ENCODE results near the gene TP53I13.

The TP53I13 gene

DNA sequence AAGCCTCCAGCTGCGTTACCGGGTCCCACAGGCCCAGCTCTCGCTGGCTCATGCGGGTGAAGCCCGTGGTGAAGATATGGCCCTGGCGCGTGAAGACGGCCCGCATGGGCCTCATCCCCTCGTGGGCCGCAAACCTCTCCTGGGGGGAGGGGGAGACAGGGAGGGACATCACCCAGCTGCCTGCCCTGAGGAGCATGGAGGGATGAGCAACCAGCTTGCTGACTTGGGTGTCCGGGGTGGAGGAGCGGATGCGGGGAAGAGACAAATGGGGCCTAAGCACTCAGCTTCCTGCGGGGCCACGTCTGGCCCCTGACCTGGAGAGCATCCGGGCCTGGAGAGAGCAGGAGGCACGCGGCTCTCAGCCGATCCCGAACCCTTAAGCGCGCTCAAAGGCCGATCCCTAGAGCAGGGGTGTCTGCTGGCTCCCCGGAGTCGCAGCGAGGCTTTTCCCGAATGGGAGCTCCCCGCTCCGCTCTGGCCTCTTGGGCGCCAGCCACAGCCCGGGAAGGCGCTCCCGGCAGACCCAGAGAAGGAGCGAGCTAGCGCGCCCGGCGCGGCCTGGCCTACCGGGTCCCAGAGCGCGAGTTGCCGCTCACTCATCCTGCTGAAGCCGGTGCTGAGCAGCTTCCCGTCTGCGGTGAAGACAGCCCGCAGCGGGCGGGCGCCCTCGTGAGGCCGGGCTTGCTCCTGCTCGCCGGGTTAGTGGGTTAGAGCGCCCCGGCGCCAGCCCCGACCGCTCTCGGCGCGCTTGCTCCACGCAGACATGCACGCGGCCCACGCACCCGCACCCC lies 49.2 kb downstream of the TP53I13 start:
- DNase-seq, result peak; percentile 81

DNA sequence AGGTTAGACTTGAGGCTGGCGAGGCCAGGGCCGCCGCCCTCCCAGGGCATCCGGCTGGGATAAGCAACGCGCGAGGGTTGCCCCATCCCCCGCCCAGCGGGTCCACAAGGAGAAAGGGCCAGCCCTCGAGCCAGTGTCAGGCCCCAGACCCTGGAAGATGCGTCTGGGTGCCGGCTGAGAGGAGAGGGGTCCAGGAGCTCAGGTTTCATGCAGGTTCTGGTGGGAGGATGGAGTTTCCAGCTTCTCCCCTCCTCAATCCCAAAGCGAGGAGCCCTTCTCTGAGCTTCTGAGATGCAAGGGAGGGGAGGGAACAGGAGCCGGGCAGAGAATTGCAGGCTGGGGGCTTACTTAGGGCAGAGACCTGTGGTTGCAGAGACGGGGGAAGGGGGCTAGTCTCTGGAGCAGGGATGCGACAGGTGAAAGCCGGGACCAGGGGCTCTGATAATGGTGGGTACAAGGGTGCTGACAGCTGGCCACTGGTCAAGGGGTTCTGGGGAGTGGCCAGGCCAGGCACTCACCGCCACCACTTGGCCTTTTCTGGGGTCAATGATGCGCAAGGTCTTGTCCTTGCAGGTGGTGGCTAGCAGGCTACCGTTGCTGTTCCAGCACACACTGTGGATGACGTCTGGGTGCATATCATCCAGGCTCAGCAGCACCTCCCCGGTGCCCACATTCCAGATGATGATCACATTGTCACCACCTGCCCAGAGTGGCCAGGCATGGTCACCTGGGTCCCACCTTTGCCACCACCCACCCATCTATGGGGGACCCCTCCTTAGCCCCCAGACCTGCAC lies 50.0 kb downstream of the TP53I13 start:
- no peak for DNase-seq

DNA sequence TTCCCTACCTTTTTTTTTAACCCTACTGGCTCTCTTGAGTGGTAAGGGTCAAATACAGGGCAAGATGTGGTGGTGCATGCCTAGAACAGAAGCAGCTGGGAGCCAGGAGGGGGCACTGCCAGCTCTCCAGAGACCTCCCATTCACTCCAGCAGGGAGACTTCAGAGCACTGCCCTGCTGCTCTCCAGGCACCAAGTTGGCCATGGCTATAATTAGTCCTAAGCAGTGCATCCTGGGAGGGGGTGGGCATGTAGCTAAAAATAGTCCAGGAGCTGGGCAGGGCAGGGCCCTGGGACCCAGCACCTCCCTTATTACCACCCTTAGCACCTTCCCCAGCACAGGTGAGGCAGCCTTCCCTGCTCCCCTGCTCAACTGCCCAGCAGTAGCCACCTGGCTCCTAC lies 50.8 kb downstream of the TP53I13 start:
- peak; percentile 37 for DNase-seq

- DNase-seq, result no peak
Observed at GRCh38 chr17:29620271-29620670, 51.8 kb downstream of the TP53I13 start.

DNA sequence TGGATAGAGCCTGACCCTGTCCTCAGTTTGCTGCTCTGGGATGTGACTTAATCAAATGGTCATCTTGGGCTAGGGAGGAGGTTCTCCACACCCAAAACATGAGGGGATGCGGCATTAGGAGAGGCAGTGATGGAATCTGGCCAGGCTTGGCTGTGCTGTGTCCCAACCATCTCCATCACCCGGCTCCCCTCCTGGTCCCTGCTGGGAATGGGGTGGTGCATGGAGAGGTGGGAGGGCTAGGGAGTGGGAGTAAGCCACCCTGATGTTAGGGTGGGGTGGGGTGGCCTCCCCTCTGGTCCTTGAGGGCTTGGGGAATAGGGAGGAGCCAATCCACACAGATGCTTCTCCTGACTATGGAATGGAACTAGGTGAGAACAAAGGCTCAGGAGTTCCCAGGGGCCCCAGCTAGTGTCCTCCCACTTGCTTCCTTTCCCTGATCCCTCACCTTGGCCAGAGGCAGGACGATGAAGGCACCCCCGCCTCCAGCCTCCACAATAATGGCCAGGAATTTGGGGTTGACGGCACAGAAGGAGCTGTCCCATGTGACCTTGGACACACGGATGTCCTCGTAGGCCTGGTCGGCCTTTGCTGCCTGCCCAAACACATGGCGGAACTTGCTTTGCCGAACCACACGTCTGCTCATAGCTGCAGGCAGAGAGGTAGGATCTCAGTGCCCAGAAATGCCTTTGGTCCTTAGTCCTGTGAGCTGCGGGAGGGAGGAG lies 52.4 kb downstream of the TP53I13 start:
- DNase-seq, result no peak

GRCh38 chr17:29621751-29622194 lies 53.3 kb downstream of the TP53I13 start:
- no peak for DNase-seq

Data from NCI-H2171 treated with DMSO at 0.1 percent for 48 hours (cell line).